Activated gamma-delta T cell (primary cell): ENCODE results near the gene TDP2.
"Not testable (repeated sequence)": the region's sequence is repeated elsewhere in the genome, so short reads cannot be mapped to it uniquely, and the experiment has no call there.

Experiments used
- DNase-seq: peaks from one replicate; lab custom pipeline; 2025; lab: John Stamatoyannopoulos, UW

Gene TDP2

DNA sequence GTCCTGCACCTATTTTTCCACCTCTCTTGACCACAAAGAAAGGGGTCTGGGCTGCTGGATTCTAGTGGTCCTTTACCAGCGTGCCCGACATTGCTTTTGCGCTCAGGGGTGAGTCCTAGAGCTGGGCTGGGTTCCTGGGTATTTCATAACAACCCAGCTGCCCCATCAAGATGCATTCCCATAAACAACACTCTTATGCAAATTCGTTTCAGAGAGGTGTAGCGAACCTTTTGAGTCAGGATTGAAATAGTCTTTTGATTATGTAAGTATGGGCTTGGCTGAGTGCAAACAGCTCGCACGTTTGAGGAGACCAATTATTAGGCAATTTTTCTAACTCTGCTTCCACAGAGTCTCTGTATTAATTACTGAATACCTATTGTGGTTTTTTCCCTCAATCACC lies 13.9 kb upstream of the TDP2 start:
- DNase-seq, result no peak

DNA sequence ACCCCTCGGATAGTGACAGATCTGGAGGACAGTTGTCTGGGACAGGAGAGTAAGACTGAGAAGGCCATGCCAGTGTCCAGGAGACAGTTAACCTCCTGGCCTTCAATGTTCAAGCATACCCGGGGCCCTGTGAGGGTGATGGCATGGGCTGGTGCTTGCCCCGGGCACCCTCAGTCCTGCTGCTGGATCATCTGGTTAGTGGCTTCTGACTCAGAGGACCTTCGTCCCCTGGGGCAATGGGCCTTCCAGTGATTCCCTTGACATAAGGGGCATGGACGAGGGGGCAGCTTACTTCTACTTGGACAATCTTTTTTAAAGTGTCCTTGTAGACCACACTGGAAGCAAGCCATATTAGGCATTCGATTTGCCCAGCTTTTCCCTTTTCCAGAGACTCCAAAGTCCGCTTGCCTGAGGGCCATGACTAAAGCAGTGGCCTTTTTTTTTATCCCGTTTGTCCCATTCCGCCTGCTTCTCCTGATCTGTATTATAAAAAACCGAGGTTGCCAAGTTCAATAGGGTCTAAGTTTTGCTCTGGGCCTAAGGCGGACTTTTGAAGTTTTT lies 12.2 kb upstream of the TDP2 start:
- not testable (repeated sequence) for DNase-seq

DNA sequence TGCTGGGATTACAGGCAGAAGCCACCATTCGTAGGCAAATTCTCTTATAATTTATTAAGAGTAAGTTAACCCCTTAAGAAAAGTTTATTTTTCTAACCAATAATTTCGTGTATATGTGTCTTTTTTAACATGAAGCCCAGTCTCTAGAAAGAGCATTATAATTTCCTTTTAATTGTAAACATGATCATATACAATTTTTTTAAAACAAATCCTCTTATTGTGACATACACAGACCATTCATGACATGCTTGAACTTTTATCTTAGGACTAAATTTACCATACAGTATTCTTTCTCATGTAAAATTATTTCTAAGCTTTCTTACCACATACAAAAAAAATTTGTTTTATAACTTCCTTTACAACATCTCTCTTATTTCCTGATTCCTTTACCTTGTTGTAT lies 6.9 kb upstream of the TDP2 start:
- no peak for DNase-seq

DNA sequence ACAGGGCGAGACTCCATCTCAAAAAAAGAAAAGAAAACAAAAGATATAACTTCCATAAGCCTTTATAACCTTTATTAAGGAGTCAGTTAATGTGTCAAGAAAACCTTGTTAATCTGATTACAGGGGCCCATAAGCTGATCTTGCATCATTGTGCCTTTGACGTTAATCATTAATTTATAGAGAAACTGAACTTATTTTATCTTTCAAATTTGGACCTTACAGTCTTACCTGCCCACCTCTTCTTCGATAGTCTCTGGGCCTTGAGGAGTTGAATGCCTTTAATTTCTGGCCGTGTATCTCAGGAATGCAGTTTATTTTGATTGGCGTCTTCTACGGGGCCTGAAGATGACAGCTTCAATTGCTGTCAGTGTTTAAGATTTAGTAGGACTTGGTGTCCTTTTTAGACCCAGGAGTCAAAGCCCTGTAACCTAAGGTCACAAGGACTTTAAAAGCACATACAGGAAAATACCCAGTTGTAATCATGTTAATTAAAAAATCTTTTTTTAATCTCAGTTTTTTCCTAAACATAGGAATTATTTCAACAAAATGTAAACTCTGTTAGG lies 6.0 kb upstream of the TDP2 start:
- DNase-seq, result no peak

DNA sequence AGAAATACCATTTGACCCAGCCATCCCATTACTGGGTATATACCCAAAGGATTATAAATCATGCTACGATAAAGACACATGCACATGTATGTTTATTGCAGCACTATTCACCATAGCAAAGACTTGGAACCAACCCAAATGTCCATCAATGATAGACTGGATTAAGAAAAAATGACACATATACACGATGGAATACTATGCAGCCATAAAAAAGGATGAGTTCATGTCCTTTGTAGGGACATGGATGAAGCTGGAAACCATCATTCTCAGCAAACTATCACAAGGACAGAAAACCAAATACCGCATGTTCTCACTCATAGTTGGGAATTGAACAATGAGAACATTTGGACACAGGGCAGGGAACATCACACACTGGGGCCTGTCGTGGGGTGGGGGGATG lies 4.4 kb upstream of the TDP2 start:
- DNase-seq, result not testable (repeated sequence)

DNA sequence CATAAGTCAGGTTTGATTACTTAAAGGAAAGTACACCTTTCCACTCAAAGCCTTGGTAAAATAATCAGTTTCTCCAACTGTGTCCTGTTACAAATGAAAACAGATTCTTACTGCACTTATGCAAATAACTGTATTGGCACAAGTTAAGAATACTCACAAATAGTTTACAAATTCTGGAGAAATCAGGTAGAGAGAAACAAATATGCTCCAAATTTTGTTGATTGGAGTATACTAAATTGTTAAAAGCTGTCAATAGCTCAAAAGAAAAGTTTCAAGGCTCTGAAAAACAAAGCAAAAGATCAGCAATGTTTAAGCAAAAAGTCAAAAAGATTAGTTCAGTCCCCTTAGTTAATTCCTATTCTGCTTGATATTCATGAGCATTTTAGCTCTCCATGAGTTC lies 3.8 kb upstream of the TDP2 start:
- DNase-seq, result not testable (repeated sequence)

DNA sequence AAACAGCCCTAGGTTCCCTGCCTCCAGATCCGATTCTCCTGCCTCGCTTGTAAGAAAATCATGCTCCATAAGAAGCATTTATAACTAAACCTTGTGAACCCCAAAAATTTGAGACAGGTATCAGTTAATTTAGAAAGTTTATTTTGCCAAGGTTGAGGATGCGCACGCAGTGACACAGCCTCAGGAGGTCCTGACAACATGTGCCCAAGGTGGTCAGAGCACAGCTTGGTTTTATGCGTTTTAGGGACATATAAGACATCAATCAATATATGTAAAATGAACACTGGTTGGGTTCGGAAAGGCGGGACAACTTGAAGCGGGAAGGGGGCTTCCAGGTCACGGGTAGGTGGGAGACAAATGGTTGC lies 2.3 kb upstream of the TDP2 start:
- DNase-seq, result no peak

DNA sequence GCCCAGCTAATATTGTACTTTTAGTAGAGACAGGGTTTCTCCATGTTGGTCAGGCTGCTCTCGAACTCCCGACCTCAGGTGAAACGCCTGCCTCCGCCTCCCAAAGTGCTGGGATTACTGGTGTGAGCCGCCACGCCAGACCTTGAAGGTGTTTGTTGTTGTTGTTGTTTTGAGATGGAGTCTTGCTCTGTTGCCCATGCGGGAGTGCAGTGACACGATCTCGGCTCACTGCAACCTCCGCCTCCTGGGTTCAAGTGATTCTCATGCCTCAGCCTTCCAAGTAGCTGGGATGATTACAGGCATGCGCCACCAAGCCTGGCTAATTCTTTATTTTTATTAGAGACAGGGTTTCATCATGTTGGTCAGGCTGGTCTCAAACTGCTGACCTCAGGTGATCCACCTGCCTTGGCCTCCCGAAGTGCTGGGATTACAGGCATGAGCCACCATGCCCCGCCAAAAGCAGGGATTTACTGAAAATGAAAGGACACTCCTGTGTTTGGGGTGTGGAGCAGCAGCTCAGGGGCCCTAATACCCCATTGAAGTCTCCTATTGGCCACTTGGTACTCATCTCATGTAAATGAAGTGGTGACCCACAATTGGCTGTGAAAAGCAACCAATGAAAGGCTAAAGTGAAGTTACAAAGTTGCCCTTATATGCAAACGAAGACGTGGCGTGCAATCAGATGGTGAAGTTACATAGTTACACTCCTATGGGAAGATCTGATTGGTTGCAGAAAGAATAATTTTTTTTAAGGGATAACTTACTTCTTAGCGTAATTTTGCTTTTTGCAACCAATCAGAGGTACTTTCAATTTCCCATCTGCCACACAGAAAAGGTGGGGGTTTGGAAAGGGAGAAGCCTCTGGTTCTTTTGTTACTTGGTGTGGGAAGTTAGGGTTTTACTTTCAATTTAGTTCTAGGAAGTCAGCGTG lies 1.6 kb upstream of the TDP2 start:
- DNase-seq, result not testable (repeated sequence)

DNA sequence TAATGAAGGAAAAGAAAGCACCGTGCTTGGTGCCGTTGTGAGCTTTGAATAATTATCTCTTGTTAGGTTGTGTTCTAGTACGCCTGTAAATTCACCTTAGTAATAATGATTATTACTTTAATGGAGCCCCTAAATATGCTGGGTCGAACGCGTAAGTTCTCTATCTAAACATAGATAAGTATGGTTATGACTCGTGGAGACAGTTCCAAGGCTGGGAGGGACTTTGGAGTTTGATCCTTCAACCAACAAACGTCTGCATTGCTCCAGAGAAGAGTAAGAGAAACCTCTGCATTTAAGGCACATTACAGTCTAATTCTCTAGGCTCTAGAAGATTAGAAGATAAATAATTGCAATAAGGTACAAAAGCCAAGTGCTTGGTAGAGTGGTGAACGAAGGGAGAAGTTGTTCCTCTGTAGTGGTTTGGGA lies 692 bp upstream of the TDP2 start:
- DNase-seq, result no peak

DNA sequence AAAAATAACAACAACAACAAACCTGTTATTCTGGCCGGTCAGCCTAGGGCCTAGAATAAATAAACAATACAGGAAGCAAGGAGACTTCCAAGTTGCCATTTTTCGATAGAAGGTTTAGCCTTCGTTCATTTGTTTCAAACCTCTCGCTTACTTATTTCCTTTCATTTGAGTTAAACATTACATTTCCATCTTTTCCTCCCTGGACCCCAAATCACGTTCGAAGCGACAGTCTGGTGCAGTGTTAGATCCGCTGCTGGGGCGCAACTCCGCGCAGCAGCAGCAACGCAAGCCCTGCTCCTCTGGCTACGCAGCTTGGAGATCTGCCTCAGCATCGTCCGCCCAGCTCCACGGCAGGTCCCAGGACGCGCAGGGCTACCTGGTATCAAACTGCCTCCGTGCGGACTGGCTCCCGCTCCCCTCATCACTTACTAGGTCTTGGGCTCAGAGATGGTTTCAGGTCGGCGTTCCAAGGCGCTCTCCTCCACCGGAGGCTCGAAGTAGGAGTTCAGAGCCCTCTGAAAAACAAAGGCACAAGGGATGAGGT lies 530 bp downstream of the TDP2 start:
- peak; percentile 21 for DNase-seq

DNA sequence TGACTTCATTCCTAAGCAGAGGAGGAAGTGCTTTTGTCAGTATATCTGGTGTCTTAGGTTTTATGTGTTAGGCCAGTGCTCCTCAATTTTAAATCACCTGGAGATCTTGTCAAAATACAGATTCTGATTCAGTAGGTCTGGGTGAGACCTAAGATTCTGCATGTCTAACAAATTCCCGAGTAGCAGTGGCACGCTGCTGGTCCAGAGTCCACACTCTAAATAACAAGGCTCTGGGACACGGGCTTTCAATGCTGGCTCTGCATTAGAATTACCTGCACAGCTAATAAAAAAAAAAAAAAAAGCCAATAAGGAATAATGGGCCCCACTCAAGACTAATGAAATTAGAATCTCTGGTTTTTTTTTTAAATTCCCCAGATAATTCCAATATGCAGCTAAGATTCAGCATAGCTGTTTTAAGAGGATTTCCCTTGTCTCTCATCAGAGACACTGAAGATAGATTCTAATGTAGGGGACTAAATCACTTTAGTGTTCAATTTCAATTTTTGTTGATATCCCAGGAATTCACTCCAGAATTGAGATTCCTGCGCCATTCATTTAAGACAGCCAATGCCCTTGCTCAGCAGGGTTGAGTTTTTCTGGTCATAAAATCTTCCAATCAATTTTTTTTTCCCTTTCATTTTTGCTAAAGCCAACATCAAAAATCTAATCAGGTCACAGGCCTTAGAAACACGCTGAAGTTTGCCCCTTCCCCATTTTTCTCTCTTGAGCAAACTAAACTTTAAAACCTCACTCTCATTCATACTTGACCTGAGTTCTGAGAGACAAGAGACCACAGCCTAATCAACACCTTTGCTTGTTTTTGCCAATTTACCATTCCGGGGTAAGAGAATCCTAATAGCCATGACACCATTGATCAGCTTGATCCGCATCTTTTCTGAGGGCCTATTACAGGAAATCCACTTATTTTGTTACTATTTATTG lies 2.4 kb downstream of the TDP2 start:
- DNase-seq, result no peak

DNA sequence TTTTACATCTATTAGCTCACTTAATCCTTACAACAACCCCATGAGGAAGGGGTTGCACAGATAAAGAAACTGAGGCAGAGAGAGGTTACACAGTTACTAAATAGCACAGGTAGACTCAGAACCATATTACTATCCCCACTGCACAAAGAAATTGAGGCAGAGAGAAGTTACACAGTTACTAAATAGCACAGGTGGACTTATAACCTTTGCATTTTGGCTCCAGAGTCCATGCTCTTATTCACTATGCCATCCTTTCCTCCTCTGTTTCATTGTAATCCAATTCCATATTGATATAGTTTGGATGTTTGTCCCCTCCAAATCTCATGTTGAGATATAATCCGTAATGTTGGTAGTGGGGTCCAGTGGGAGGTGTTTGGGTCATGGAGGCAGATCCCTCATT lies 3.5 kb downstream of the TDP2 start:
- no peak for DNase-seq

DNA sequence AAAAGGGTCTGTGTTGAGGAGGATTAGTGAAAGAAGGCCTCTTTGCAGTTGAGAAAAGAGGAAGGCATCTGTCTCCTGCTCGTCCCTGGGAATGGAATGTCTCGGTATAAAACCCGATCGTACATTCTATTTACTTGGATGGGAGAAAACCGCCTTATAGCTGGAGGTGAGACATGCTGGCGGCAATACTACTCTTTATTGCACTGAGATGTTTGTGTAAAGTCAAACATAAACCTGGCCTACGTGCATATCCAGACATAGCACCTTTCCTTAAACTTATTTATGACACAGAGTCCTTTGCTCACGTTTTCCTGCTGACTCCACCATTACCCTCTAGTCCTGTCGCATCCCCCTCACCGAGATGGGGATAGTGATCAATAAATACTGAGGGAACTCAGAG lies 4.5 kb downstream of the TDP2 start:
- no peak for DNase-seq

DNA sequence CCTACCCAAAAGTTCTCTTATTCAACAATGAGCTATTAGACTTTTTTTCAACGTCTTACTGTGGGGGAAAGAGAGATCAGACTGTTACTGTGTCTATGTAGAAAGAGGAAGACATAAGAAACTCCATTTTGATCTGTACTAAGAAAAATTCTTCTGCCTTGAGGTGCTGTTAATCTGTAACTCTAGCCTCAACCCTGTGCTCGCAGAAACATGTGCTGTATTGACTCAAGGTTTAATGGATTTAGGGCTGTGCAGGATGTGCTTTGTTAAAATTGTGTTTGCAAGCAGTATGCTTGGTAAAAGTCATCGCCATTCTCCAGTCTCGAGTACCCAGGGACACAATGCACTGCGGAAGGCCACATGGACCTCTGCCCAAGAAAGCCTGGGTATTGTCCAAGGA lies 4.9 kb downstream of the TDP2 start:
- not testable (repeated sequence) for DNase-seq

DNA sequence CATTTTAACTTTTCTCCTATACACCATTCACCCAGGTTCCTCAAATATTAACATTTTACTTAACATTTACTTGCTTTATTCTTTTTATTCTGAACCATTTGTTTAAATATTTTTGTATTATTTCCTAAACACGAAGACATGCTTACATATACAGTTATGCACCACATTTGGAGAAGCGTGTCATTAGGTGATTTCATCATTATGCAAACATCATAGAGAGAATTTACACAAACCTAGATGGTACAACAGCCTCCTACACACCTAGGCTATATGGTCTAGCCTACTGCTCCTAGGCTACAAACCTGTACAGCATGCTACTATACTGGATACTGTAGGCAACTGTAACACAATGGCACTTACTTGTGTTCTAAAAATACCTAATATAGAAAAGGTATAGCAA lies 6.6 kb downstream of the TDP2 start:
- DNase-seq, result no peak

DNA sequence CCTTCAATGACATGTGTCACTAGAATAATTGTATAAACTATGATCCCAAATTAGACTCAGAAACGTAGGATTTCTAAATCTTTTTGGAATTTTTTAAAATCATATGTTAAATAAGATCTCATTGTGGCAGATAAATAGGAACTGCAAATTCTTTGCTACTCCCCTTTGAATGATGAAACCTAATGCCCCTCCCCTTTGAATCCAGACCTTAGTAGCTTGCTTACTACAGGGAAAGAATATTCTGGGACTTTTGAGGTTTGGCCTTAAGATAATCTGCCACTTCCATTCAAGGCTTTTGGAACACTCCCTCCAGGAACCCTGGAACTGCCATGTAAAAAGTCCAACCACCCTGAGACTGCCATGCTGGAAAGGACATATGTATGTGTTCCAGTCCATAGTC lies 7.1 kb downstream of the TDP2 start:
- DNase-seq, result no peak

DNA sequence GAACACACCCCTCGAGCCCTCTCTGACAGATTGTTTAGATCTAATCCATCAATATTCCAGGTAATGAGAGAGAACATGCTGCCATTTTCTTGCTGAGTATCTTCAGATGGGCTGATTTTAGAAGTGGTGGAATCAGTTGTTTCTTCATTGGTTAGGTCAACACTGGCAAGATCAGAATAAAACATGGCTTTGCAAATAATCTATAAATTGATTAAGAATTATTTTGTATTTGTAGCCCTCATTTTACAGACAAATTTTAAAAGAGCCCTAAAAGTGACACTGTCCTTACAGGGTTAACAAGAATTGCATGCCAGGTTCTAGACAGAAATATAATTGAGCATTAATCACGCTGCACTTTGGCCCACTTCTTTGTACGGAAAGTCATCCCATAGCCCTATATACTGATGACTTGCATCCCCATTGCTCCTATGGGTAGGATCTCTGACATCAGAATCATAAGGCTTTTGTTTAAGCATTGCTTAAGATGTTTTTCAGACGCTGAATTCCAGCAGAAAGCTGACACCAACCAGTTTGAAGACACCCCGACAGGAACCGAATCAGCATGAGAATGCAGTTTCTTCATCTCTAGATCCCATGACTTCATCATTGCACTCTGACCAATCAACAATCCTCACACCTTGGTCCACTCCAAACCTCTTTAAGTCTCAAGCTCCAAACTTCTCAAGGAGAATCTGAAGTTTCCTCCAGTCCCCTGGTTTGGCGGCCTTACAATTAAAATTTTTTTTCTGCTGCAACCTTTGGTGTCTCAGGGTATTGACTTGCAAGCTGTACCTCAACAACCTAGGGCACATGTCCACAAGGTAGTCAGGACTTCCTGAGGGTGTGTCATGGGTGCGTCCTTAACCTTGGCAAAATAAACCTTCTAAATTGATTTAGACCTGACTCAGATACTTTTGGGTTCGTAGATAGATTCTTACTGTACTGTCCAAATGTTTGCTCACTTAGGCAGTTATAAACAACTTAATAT lies 7.8 kb downstream of the TDP2 start:
- no peak for DNase-seq

DNA sequence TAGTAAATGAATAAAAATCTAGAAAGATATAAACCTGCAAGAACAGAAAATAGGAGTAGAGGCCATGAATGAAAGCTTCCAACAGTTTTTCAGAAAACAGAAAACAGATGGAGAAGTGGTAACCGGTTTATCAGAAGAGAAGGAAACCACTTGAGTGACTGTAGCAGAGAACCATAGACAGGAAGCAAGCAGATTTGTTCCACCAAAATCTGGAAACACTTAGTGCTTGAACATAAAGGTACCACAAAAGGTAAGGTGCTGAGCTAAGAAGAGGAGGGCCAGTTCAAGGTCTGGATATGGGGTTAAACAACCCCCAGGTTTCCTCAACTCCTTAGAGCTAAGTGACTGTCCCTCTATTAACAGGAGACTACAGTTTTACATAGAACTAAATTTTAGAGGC lies 11.5 kb downstream of the TDP2 start:
- no peak for DNase-seq

DNA sequence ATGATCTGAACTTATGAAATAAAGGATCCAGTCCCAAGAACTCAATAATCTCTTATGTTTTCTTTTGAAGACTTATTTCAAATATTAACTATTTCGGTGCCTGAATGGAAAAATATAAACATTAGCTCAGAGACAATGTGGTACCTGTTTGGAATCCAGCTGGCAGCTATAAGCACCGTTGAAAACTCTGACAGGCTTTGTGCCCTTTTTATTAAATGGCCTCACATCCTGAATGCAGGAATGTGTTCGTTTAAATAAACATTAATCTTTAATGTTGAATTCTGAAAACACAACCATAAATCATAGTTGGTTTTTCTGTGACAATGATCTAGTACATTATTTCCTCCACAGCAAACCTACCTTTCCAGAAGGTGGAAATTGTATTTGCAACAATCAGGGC lies 16.3 kb downstream of the TDP2 start:
- no peak for DNase-seq

DNA sequence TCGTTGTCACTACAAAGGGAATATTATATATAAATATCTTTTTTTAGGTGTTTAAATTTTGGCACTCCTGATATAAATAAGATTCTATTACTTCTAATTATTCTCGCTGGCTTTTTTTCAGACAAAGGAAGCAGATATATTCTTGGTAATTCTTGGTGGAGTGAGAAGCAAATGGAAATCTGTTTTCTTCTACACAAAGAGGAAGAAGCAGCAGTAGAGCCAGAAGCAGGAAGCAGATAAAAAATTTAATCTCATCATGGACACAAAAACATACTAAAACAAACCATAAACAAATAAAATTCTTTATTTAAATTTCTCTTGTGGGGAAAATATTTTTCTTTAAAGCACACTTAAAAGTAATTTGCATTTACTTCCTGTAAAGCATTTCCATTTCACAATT lies 17.0 kb downstream of the TDP2 start:
- DNase-seq, result no peak

DNA sequence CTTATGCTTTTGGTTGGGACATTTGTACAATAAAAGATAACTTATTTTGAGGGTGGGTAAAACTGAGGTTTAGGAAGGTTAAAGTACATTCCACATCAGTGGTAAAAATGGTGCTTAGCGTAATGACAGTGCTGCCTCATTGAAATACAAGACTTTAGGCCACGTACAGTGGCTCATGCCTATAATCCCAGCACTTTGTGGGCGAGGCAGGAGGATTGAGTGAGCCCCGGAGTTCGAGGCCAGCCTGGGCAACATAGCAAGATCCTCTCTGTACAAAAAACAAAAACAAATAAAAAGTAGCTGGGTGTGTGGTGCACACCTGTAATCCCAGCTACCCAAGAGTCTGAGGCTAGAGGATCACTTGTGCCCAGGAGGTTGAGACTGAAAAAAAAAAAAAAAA lies 18.4 kb downstream of the TDP2 start:
- DNase-seq, result no peak
